Upper lobe of left lung (tissue), 4 donors: ENCODE data around the gene CFAP74.

ENCODE experiments used
- POLR2A ChIP-seq, 4 donors: fragments of 450-650 bp; IDR thresholded peaks; one replicate each; pipeline ENCODE4 v1.5.1; 2016 to 2017; ENCODE audit warnings: antibody characterized with exemption in 4 of 4, mild to moderate bottlenecking in 2 of 4
- POLR2AphosphoS5 ChIP-seq, 2 donors: sonication (generic); formaldehyde crosslinking; IDR thresholded peaks; one replicate each; pipeline ENCODE4 v1.5.1; 2017; ENCODE audit warnings: antibody characterized with exemption in 2 of 2
- TF ChIP-seq, protein P1 (sequence below), 6 experiments: fragments of 450-650 bp in 4 of 6; fragments of 200-600 bp in 2 of 6; sonication (generic) in 2 of 6; IDR thresholded peaks; one replicate each; pipeline ENCODE4 v1.5.1; 2016 to 2019; ENCODE audit warnings: antibody characterized with exemption in 6 of 6

DNA sequence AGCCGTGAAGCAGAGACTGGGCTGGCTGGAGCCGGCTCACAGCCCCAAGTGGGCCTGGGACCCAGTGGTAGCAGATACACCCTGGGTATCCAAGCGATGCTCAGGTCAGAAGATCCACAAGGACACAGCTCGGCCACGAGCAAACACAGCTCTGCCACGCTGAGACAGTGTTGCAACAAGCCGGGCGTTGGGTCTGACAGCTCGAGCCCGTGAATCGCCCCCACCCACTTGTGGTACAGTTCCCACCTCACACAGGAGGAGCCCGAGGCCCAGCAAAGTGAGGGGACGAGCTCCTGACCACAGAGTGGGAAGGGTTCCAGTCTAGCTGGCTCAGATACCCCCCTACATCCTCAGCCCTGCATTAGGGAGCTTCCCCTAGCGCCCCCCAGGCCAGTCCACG lies 37.7 kb upstream of the CFAP74 start:
- TF ChIP-seq POLR2A (IDR thresholded peaks at IDR 0.05), result no peak
- TF ChIP-seq, protein P1, sequence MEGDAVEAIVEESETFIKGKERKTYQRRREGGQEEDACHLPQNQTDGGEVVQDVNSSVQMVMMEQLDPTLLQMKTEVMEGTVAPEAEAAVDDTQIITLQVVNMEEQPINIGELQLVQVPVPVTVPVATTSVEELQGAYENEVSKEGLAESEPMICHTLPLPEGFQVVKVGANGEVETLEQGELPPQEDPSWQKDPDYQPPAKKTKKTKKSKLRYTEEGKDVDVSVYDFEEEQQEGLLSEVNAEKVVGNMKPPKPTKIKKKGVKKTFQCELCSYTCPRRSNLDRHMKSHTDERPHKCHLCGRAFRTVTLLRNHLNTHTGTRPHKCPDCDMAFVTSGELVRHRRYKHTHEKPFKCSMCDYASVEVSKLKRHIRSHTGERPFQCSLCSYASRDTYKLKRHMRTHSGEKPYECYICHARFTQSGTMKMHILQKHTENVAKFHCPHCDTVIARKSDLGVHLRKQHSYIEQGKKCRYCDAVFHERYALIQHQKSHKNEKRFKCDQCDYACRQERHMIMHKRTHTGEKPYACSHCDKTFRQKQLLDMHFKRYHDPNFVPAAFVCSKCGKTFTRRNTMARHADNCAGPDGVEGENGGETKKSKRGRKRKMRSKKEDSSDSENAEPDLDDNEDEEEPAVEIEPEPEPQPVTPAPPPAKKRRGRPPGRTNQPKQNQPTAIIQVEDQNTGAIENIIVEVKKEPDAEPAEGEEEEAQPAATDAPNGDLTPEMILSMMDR (IDR thresholded peaks at IDR 0.05), result no peak
- TF ChIP-seq POLR2AphosphoS5 (IDR thresholded peaks at IDR 0.05), result no peak
